ENCODE results near the gene CYP4Z1. TPM values are rescaled to one million over a fixed set of nuclear protein-coding genes. Genes with fewer than 3 reads are reported as not detected.
A peak's percentile ranks its signal among the peaks of the same experiment; 100 is the strongest.
"Not testable (repeated sequence)": the region's sequence is repeated elsewhere in the genome, so short reads cannot be mapped to it uniquely, and the experiment has no call there.

Gene CYP4Z1, protein sequence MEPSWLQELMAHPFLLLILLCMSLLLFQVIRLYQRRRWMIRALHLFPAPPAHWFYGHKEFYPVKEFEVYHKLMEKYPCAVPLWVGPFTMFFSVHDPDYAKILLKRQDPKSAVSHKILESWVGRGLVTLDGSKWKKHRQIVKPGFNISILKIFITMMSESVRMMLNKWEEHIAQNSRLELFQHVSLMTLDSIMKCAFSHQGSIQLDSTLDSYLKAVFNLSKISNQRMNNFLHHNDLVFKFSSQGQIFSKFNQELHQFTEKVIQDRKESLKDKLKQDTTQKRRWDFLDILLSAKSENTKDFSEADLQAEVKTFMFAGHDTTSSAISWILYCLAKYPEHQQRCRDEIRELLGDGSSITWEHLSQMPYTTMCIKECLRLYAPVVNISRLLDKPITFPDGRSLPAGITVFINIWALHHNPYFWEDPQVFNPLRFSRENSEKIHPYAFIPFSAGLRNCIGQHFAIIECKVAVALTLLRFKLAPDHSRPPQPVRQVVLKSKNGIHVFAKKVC
- not detected for total RNA-seq

- DNase-seq = no peak
These were observed at the start of gene CYP4Z1 for GRCh38 chr1:47067097-47067594. TSS of gene CYP4Z1 (plus strand) at chr1:47067231. CDS start at chr1:47067491, 260 bp downstream.

DNA sequence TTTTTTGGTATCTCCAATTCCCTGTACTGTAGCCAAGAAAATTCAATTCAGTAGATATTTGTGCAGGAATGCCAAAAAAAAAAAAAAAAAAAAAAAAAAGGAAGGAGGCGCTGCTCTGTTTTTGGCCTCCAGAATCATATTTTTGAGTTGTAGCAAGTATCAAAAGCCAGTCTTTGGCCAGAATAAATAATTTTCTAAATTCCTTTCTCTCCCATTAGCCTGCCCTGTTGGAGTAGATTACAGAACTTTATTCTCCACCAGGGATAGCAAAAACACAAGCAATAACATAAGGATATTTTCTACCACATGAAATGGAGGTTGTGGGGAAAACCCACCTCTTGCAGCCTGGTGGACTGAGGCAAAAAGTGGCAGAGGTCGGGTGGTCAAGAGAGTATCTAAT is 46.0 kb upstream of the CYP4Z1 start:
- DNase-seq = no peak

DNA sequence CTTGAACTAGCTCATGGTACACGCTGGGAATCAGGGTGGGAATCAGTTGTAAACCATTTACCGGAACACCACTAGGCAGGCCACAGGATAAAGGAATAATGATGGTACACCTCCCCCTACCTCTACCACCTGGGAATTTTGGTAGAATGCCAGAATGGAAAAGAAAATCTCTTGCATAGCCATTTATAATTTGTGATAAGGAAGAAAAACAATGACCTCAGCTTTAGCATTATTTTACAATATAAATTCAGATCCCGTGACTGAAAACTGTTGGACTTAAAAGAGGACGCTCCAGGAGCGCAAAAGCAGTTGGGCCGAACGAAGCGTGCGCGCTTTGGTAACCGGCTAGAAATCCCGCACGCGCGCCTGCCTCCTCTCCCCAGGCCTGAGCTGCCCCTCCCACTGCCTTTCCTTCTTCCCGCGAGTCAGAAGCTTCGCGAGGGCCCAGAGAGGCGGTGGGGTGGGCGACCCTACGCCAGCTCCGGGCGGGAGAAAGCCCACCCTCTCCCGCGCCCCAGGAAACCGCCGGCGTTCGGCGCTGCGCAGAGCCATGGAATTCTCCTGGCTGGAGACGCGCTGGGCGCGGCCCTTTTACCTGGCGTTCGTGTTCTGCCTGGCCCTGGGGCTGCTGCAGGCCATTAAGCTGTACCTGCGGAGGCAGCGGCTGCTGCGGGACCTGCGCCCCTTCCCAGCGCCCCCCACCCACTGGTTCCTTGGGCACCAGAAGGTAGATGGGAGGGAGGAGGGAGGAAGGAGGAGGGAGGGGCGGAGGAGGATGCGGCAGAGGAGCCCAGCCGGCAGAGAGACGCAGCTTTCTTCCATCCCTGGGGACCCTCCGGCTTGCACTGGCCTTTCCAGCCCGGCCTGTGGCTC is 43.5 kb upstream of the CYP4Z1 start, which contains the start of gene CYP4X1:
Gene CYP4X1, plus strand, starts transcription at position 402 of the 873 bp plus-strand sequence. Its CDS starts 149 bp downstream, at position 551.
- DNase-seq = no peak

DNA sequence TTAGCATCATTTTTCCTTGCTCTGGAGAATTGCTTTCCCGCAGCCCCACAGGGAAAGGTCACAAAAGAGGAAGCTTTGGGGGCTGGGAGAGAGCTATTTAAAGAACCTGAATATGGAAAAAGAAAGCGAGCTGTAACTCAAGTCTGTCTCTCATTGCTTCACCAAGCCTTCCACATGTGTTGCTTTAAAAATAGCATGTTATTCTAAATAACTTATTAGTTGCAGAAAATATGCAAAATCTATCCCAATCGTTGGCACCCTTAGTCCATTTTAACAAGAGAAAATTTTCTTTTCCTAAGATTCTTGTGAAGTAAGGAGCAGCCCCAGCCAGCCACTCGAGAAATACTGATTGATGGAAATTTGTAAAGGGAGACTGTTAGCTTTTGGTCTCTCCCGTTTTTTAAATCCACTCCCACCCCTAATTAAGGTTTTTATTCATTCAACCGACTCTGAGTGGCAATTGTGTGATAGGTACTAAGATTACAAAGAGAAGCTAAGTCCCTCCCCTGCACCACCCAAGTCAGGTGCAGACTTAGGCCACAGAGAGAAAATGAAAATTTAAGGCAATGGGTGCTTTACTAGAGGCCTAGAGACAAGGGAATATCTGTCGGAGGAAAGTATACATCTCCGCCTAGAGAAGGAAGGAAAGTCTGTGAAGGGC is 42.8 kb upstream of the CYP4Z1 start:
- no peak for DNase-seq

DNA sequence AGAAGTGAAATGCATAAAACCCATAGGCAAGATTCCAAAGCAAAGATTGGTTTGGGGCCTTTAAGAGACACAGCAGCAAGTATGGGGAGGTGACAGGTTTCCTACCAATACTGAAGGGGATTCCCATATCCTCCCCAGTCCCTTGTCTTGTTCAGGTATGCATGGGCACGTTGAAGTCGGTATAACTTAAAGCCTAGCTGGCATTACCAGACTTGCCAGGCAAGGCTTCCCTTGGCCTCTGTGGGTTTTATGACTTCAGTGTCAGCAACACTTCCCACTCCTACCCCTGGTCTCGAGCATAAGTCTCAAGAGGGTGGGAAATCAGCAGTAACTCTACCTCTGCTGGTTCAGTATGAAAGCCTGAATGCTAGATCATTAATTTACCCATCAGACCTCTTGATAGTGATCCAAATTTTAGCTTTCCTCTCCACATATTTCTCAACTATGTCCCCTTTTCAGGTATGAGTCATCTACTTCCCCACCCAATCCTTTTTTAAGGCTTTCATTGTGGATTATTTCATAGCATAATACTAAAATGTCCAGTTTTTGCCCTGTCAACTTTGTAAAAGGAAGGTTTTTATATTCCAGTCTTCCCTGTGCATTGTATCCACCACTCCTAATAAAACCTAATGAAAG is 36.7 kb upstream of the CYP4Z1 start:
- DNase-seq = no peak

GRCh38 chr1:47031059-47031458 is 36.0 kb upstream of the CYP4Z1 start:
- DNase-seq = no peak

DNA sequence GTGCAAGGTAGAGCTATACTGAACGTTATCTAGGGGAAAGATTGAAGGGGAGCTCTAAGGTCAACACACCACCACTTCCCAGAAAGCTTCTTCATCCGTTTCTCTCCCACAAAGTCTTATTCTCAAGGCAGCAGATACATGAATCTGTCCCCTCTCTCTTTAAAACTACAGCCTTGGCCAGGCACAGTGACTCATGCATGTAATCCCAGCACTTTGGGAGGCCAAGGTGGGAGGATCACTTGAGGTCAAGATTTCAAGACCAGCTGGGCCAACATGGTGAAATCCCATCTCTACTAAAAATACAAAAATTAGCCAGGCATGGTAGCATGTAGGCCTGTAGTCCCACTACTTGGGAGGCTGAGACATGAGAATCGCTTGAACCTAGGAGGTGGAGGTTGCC is 35.4 kb upstream of the CYP4Z1 start:
- no peak for DNase-seq

- no peak for DNase-seq
These were observed 30.3 kb upstream of the CYP4Z1 start for GRCh38 chr1:47036764-47037163.

GRCh38 chr1:47059376-47059775 is 7.7 kb upstream of the CYP4Z1 start:
- no peak for DNase-seq

- DNase-seq = not testable (repeated sequence)
These were observed 2.0 kb downstream of the CYP4Z1 start for GRCh38 chr1:47069080-47069479.

DNA sequence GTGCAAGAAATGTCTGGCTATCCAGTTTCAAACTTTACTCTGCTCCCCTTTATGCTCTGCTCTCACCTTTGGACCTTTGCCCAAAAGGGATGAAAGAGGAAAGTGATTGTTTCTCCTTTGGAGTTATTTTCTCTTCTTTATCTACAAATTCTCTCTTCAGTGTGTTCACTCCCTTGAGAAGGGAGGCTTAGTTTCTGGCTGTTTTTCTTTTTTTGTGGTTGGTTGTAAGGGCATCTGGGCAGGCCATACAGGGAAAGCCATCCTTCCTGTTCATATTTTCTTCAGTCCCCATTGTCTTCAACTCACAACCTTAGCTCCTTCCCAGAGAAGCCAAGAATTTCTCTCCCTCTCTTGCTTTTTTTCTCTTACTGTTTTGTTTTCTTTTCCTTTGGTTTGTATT is 2.5 kb downstream of the CYP4Z1 start:
- DNase-seq = not testable (repeated sequence)

DNA sequence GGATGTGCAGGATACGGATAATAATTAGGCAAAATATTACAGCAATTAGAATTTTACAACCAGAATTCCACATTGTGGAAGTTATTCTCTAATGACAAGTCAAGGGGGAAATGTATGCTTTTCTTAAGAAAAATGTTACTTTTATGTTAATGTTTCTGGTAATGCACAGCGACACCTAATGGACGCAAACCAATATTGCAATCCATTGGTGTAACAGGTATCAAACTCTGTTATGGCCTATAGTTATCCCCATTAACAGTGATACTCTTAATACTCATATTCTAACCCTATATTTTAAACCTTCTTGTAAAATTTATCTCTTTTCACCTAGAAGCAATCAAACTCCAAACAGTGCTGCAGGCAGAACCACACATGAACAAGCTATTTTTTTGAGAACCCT is 22.3 kb downstream of the CYP4Z1 start:
- DNase-seq = peak; percentile 3

GRCh38 chr1:47091476-47091875 is 24.4 kb downstream of the CYP4Z1 start:
- DNase-seq = not testable (repeated sequence)

DNA sequence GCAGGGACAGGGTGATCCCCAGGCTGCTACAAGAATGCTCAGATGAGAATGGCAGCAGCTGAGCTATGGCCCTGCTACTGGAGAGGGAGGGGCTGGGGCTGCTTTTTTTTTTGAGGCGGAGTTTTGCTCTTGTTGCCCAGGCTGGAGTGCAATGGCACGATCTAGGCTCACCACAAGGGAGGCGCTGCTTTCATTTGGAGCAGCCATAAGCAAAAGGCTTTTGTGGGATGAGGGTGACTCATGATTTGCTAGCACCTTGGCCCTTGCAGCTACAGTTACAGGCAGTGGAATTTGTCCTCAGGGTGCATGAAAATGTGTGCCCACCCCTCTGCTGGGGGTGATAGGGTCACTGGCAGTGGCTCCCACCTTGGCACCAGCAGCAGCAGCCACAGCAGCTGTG is 37.8 kb downstream of the CYP4Z1 start:
- DNase-seq = no peak

GRCh38 chr1:47106792-47107191 is 39.8 kb downstream of the CYP4Z1 start:
- DNase-seq = no peak

- not testable (repeated sequence) for DNase-seq
These were observed 41.0 kb downstream of the CYP4Z1 start for GRCh38 chr1:47107851-47108574.

- DNase-seq = not testable (repeated sequence)
These were observed 42.5 kb downstream of the CYP4Z1 start for GRCh38 chr1:47109482-47109881.

GRCh38 chr1:47113178-47113577 is 46.1 kb downstream of the CYP4Z1 start:
- DNase-seq = no peak

GRCh38 chr1:47121039-47121438 is 54.0 kb downstream of the CYP4Z1 start:
- not testable (repeated sequence) for DNase-seq

DNA sequence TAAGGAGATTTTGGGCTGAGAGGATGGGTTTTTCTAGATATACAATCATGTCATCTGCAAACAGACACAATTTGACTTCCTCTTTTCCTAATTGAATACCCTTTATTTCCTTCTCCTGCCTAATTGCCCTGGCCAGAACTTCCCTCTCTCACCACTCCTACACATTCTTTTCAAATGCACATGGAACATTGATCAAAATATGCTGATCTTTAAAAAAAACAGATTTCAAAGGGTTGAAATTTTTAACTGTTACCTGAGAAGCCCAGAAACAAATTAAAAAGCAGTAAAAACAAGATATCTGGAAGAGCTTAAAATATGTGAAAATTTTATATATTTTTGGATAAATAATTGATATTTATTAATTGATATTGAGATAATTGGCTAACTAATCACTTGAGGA is 57.8 kb downstream of the CYP4Z1 start:
- DNase-seq = not testable (repeated sequence)

DNA sequence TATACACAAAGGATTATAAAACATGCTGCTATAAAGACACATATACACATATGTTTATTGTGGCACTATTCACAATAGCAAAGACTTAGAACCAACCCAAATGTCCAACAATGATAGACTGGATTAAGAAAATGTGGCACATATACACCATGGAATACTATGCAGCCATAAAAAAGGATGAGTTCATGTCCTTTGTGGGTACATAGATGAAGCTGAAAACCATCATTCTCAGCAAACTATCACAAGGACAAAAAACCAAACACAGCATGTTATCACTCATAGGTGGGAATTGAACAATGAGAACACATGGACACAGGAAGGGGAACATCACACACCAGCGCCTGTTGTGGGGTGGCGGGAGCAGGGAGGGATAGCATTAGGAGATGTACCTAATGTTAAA is 60.0 kb downstream of the CYP4Z1 start:
- DNase-seq = not testable (repeated sequence)
